GM19438 (cell line): ENCODE measurements around the gene COBLL1.

Experiments
- ATAC-seq: cut with Tn5 transposase; IDR thresholded peaks from one replicate; pipeline ENCODE4 v1.9.1; 2021; ENCODE audit warnings: low read depth; ENCODE audit not compliant: unreplicated experiment

The COBLL1 gene

GRCh38 chr2:164794016-164794415 lies 47.6 kb downstream of the COBLL1 start:
- ATAC-seq: no peak

- ATAC-seq: no peak
Observed at GRCh38 chr2:164793529-164793928, 48.1 kb downstream of the COBLL1 start.

GRCh38 chr2:164792316-164793170 lies 49.1 kb downstream of the COBLL1 start:
- no peak for ATAC-seq

GRCh38 chr2:164789968-164790367 lies 51.7 kb downstream of the COBLL1 start:
- ATAC-seq: no peak

GRCh38 chr2:164786787-164787186 lies 54.8 kb downstream of the COBLL1 start:
- no peak for ATAC-seq

- no peak for ATAC-seq
Observed at GRCh38 chr2:164785457-164785856, 56.2 kb downstream of the COBLL1 start.

GRCh38 chr2:164784376-164784775 lies 57.2 kb downstream of the COBLL1 start:
- ATAC-seq: no peak

- ATAC-seq: no peak
Observed at GRCh38 chr2:164782323-164782722, 59.3 kb downstream of the COBLL1 start.

GRCh38 chr2:164781394-164781793 lies 60.2 kb downstream of the COBLL1 start:
- ATAC-seq: no peak

GRCh38 chr2:164780611-164781178 lies 60.9 kb downstream of the COBLL1 start:
- no peak for ATAC-seq

- ATAC-seq: no peak
Observed at GRCh38 chr2:164779383-164780057, 62.1 kb downstream of the COBLL1 start.

- no peak for ATAC-seq
Observed at GRCh38 chr2:164778723-164779122, 62.9 kb downstream of the COBLL1 start.

- ATAC-seq: no peak
Observed at GRCh38 chr2:164777847-164778461, 63.7 kb downstream of the COBLL1 start.

GRCh38 chr2:164773635-164774034 lies 68.0 kb downstream of the COBLL1 start:
- no peak for ATAC-seq

GRCh38 chr2:164773091-164773490 lies 68.5 kb downstream of the COBLL1 start:
- ATAC-seq: no peak

- no peak for ATAC-seq
Observed at GRCh38 chr2:164771897-164772296, 69.7 kb downstream of the COBLL1 start.

GRCh38 chr2:164770421-164770916 lies 71.2 kb downstream of the COBLL1 start:
- ATAC-seq: no peak

- no peak for ATAC-seq
Observed at GRCh38 chr2:164766954-164767320, 74.7 kb downstream of the COBLL1 start.

GRCh38 chr2:164766216-164766953 lies 75.2 kb downstream of the COBLL1 start:
- no peak for ATAC-seq

GRCh38 chr2:164764996-164765395 lies 76.6 kb downstream of the COBLL1 start:
- no peak for ATAC-seq
